Stimulated activated CD8-positive, alpha-beta memory T cell treated with anti-CD3 and anti-CD28 coated beads, Interleukin-7, amount 100 ng/mL, for 48 hours (primary cell): ENCODE results near the gene LCE1E.

Source experiments
- DNase-seq, 2 donors: peaks; one replicate each; pipeline ENCODE4 v3.0.0-alpha.2; 2020; ENCODE audit warnings: low read depth in 1 of 2; ENCODE audit errors: extremely low read depth in 1 of 2

LCE1E gene

GRCh38 chr1:152786077-152786476 is at the start of gene LCE1E:
TSS of gene LCE1E (plus strand) at chr1:152786257. CDS start at chr1:152787300, 1,043 bp downstream.
- no peak for DNase-seq

- DNase-seq = no peak
These were observed 48.1 kb upstream of the LCE1E start for GRCh38 chr1:152737997-152738396.

- no peak for DNase-seq
These were observed 46.2 kb upstream of the LCE1E start for GRCh38 chr1:152739841-152740240.

- no peak for DNase-seq
These were observed 44.4 kb upstream of the LCE1E start for GRCh38 chr1:152741656-152742055.

GRCh38 chr1:152743371-152744145 is 42.5 kb upstream of the LCE1E start:
- DNase-seq = no peak

GRCh38 chr1:152745289-152745704 is 40.8 kb upstream of the LCE1E start:
- no peak for DNase-seq

GRCh38 chr1:152745765-152746444 is 40.2 kb upstream of the LCE1E start:
- DNase-seq = no peak

- no peak for DNase-seq
These were observed 38.2 kb upstream of the LCE1E start for GRCh38 chr1:152747831-152748230.

GRCh38 chr1:152752225-152752624 is 33.8 kb upstream of the LCE1E start:
- DNase-seq = no peak

- no peak for DNase-seq
These were observed 32.5 kb upstream of the LCE1E start for GRCh38 chr1:152753586-152753985.

GRCh38 chr1:152756872-152757271 is 29.2 kb upstream of the LCE1E start:
- DNase-seq = no peak

GRCh38 chr1:152757747-152758146 is 28.3 kb upstream of the LCE1E start, which contains the start of gene KPRP:
TSS of gene KPRP (plus strand) at chr1:152758025. CDS start at chr1:152759589, 1,564 bp downstream.
- no peak for DNase-seq

GRCh38 chr1:152758636-152759035 is 27.4 kb upstream of the LCE1E start:
- DNase-seq = no peak

- DNase-seq = no peak
These were observed 26.4 kb upstream of the LCE1E start for GRCh38 chr1:152759453-152760173.

- DNase-seq = no peak
These were observed 25.4 kb upstream of the LCE1E start for GRCh38 chr1:152760551-152761190.

- no peak for DNase-seq
These were observed 24.3 kb upstream of the LCE1E start for GRCh38 chr1:152761609-152762213.

- no peak for DNase-seq
These were observed 17.1 kb upstream of the LCE1E start for GRCh38 chr1:152768847-152769533.

- DNase-seq = no peak
These were observed 15.6 kb upstream of the LCE1E start for GRCh38 chr1:152770411-152770810.

GRCh38 chr1:152774875-152775274 is 11.2 kb upstream of the LCE1E start, which contains the start of gene LCE1F:
TSS of gene LCE1F (plus strand) at chr1:152775140. CDS start at chr1:152776372, 1,232 bp downstream.
- no peak for DNase-seq

GRCh38 chr1:152776361-152776760 is 9.7 kb upstream of the LCE1E start:
- no peak for DNase-seq
